HEK293T (cell line): Measurements from ENCODE around the gene VAMP2.

ENCODE experiments used
- CTCF ChIA-PET: fragments of 350-600 bp; formaldehyde crosslinking; extraction: SDS; loops from one replicate; lab custom pipeline; 2021; ENCODE audit warnings: antibody characterized with exemption, inconsistent platforms; lab: Yijun Ruan, JAX
- POLR2A ChIA-PET: fragments of 350-600 bp; formaldehyde crosslinking; extraction: SDS; loops from one replicate; lab custom pipeline; 2020; ENCODE audit warnings: antibody characterized with exemption, inconsistent platforms; lab: Yijun Ruan, JAX
- DNase-seq: peaks from one replicate; pipeline ENCODE4 v3.0.0; 2012; ENCODE audit warnings: mixed read lengths; ENCODE audit errors: extremely low spot score
- ARNT ChIP-seq: fragments of 450-650 bp; IDR thresholded peaks from 2 replicates; pipeline ENCODE4 v1.6.1; 2017; ENCODE audit warnings: mild to moderate bottlenecking
- BHLHE40 ChIP-seq: fragments of 450-650 bp; IDR thresholded peaks from 2 replicates; pipeline ENCODE4 v1.6.1; 2016; ENCODE audit warnings: mild to moderate bottlenecking, moderate library complexity, borderline replicate concordance
- CTBP1 ChIP-seq: fragments of 450-650 bp; IDR thresholded peaks from 2 replicates; pipeline ENCODE4 v1.6.1; 2016; ENCODE audit warnings: borderline replicate concordance
- ELF4 ChIP-seq: fragments of 450-650 bp; IDR thresholded peaks from 2 replicates; pipeline ENCODE4 v1.6.1; 2017; ENCODE audit warnings: antibody characterized with exemption
- FOXA1 ChIP-seq: fragments of 450-650 bp; IDR thresholded peaks from 2 replicates; pipeline ENCODE4 v1.6.1; 2016; ENCODE audit warnings: mild to moderate bottlenecking
- FOXK2 ChIP-seq: fragments of 450-650 bp; IDR thresholded peaks from 2 replicates; pipeline ENCODE4 v1.6.1; 2016; ENCODE audit warnings: mild to moderate bottlenecking
- FOXM1 ChIP-seq: fragments of 450-650 bp; IDR thresholded peaks from 2 replicates; pipeline ENCODE4 v1.6.1; 2017; ENCODE audit warnings: mild to moderate bottlenecking, borderline replicate concordance
- HDGF ChIP-seq: fragments of 450-650 bp; IDR thresholded peaks from 2 replicates; pipeline ENCODE4 v1.6.1; 2017; ENCODE audit warnings: antibody characterized with exemption, borderline replicate concordance
- L3MBTL2 ChIP-seq: fragments of 450-650 bp; conservative IDR thresholded peaks from 2 replicates; pipeline ENCODE4 v1.6.1; 2016; ENCODE audit warnings: mild to moderate bottlenecking
- LEF1 ChIP-seq: fragments of 450-650 bp; IDR thresholded peaks from 2 replicates; pipeline ENCODE4 v1.6.1; 2017; ENCODE audit warnings: mild to moderate bottlenecking, borderline replicate concordance
- NFRKB ChIP-seq: fragments of 450-650 bp; IDR thresholded peaks from 2 replicates; pipeline ENCODE4 v1.6.1; 2016; ENCODE audit warnings: mild to moderate bottlenecking, moderate library complexity
- SP1 ChIP-seq: fragments of 450-650 bp; IDR thresholded peaks from 2 replicates; pipeline ENCODE4 v1.6.1; 2017
- SUZ12 ChIP-seq: fragments of 450-650 bp; IDR thresholded peaks from 2 replicates; pipeline ENCODE4 v1.6.1; 2016; ENCODE audit warnings: mild to moderate bottlenecking
- TARDBP ChIP-seq: fragments of 450-650 bp; IDR thresholded peaks from 2 replicates; pipeline ENCODE4 v1.6.1; 2016
- ZNF384 ChIP-seq: fragments of 450-650 bp; IDR thresholded peaks from 2 replicates; pipeline ENCODE4 v1.6.1; 2016
- TF ChIP-seq, protein P1 (sequence below): fragments of 450-650 bp; IDR thresholded peaks from 2 replicates; pipeline ENCODE4 v1.6.1; 2016

The VAMP2 gene

DNA sequence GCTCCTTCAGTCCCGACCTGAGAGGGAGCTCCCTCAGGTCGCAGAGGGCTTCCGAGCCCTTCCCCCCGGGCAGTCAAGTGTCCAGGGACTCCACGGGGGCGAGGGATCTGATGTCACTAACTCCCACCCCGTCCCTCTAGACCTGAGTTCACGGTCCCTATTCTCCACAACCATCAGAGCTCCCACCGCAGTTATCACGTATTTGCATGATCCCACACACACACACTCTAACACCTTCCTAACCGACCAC, 6.8 kb downstream of the VAMP2 start:
- CTCF ChIA-PET = interaction anchor here (1.1 kb wide), 1 partner anchor 34 kb away, joined by 3 read pairs; no protein-coding TSS in a partner anchor
- no peak for DNase-seq
- no peak for TF ChIP-seq SUZ12
- no peak for TF ChIP-seq ARNT
- TF ChIP-seq ELF4 = no peak
- no peak for TF ChIP-seq HDGF
- no peak for TF ChIP-seq LEF1
- POLR2A ChIA-PET = interaction anchor here (0.6 to 2.8 kb wide), 9 partner anchors 8 to 66 kb away, joined by 3 to 27 read pairs (median 8); partner anchors contain the start of genes AURKB, BORCS6 and HES7

DNA sequence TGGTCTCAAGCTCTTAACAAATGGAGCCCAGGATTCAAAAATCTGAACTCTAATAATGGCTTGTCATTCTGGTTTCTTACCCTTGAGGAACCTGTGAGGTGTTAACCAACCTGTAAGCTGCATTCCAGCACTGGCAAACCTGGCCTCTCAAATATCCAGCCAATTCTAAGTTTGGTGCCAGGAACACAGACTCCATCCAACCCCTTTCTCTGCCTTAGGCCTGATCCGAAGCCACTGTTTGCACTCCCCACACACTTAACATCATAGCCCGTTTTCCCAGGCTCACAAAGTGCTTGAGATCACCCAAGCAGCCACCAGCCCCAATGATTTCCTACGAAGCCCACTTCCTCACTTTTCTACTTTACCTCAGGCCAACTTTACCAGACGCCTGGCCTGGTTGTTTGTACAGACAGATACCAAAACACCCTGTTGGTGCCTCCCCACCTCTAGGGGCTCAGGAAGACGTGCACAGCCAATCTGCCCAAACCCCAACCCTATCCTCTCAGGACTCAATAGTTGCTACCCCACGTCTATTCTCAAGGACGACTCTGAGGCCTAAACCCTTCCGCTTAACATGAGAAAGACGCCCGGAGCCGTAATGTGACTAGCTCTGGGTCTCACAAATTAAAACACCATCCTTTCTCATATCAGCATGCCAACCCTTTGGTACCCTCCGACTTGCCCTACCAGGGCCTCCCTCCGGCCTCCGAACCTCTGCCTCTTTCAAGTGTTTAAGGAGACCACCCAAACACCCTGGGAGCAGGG, 7.3 kb downstream of the VAMP2 start:
- ChIA-PET CTCF (no interaction called here), POLR2A (interaction anchor here (1.6 to 6.1 kb wide), 6 partner anchors 16 to 55 kb away, joined by 3 to 53 read pairs (median 12); partner anchors contain the start of genes AURKB, HES7 and TMEM107)
- DNase-seq = no peak
- TF ChIP-seq CTBP1 (no peak), FOXK2 (no peak), HDGF (no peak), FOXM1 (no peak), NFRKB (no peak)
- TF ChIP-seq, protein P1, sequence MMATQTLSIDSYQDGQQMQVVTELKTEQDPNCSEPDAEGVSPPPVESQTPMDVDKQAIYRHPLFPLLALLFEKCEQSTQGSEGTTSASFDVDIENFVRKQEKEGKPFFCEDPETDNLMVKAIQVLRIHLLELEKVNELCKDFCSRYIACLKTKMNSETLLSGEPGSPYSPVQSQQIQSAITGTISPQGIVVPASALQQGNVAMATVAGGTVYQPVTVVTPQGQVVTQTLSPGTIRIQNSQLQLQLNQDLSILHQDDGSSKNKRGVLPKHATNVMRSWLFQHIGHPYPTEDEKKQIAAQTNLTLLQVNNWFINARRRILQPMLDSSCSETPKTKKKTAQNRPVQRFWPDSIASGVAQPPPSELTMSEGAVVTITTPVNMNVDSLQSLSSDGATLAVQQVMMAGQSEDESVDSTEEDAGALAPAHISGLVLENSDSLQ = no peak

DNA sequence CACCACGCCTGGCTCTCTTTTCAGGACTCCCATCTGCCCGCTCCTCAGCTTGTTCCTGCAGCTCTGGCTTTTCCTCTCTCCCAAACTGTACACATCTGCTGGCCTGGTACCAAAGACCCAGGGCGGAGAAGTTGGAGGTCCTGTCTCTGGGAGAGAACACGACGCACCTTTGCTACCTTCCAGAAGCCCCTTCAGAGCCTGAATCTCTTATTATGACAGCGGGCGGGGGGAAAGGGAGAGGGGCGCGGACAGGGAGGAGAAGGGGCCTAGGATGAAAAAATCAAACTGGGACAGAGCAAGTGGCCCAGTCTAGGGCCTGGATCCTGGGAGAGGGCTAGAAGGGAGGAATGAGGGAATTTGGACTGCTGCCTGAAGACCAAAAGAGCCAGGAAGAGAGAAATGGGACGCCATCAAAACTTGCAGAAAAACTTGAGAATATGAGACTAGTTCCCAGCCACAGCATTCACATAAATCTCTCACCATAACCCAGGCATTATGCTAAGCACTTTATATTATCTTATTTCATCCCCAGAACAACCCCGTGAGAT, 8.1 kb downstream of the VAMP2 start:
- ChIA-PET CTCF (no interaction called here), POLR2A (interaction anchor here (1.2 to 6.1 kb wide), 6 partner anchors 15 to 140 kb away, joined by 3 to 53 read pairs (median 4); partner anchors contain the start of genes CTC1, SLC25A35 and TMEM107)
- TF ChIP-seq, protein P1 = no peak
- TF ChIP-seq TARDBP = no peak
- no peak for TF ChIP-seq SP1
- TF ChIP-seq FOXA1 = no peak
- no peak for TF ChIP-seq ARNT
- no peak for TF ChIP-seq HDGF
- TF ChIP-seq SUZ12 = no peak
- TF ChIP-seq FOXM1 = no peak
- no peak for TF ChIP-seq NFRKB
- TF ChIP-seq LEF1 = no peak
- TF ChIP-seq L3MBTL2 = no peak
- TF ChIP-seq FOXK2 = no peak
- TF ChIP-seq ZNF384 = no peak
- no peak for TF ChIP-seq BHLHE40
- no peak for TF ChIP-seq CTBP1
- TF ChIP-seq ELF4 = no peak
- DNase-seq = no peak

DNA sequence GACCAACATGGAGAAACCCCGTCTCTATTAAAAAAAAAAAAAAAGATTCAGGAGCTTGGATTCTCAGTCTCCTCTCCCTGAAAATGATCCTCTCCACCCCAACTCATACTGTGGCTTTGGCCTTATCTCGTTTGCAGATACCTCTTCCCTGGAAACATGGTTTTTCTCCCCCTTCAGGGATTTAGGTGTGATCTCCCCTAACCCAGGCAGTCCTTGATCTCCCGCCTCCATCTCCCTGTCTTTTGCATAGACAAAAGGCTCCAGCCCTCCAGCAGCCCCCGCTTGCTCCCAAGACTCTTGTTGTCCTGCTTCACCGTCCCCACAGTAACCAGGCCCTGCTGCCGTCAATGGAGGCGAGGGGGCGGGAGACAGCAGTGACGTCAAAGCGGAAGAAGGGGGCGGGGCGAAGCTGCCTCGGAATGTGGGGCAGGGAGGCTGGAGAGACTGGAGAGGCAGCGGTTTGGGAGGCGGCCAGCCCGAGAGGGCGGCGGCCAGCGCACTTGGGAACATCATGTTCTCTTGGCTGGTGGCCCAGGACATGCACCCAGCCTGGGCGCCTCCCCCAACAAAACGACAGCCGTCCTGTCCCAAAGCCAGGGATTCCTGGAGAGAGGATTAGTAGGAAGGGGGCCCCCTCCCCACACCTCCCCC, 8.7 kb downstream of the VAMP2 start:
- TF ChIP-seq L3MBTL2 = peak; percentile 47; the same call in 1 of the 2 replicates
- TF ChIP-seq ZNF384 = no peak
- TF ChIP-seq TARDBP = no peak
- TF ChIP-seq ELF4 = no peak
- CTCF ChIA-PET = interaction anchor here (0.6 kb wide), 1 partner anchor 399 kb away, joined by 4 read pairs; no protein-coding TSS in a partner anchor
- DNase-seq = peak; percentile 73
- POLR2A ChIA-PET = interaction anchor here (1.2 to 6.1 kb wide), 7 partner anchors 15 to 141 kb away, joined by 3 to 53 read pairs (median 5); partner anchors contain the start of genes AURKB, CTC1, SLC25A35 and TMEM107

DNA sequence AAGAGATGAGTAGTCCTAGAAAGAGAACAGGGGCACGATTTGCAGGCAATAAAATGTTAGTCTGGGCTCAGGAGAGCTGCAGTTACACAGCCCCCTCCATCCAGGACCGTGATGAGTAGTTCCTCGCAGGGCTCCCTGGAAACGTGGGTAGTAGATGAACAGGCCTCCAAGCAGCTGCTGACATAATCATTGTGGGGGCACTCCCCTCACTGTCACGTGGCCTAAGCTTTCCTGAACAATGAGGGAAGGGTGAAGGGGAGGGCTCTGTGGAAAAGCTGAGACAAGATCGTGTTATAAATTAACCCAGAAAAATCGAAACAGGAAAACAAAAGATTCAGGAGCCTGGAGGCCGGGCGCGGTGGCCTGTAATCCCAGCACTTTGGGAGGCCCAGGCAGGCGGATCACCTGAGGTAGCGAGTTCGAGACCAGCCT, 9.2 kb downstream of the VAMP2 start:
- TF ChIP-seq NFRKB (no peak), L3MBTL2 (0 out of 2 replicates have a peak, but pooled peaks have one; percentile 10), SP1 (no peak)
- DNase-seq = no peak
- CTCF ChIA-PET = interaction anchor here (0.6 kb wide), 2 partner anchors 37 to 399 kb away, joined by 4 read pairs; partner anchors contain the start of gene BORCS6
- POLR2A ChIA-PET = interaction anchor here (1.2 to 6.1 kb wide), 6 partner anchors 14 to 142 kb away, joined by 4 to 53 read pairs (median 5); partner anchors contain the start of genes AURKB, CTC1 and SLC25A35

DNA sequence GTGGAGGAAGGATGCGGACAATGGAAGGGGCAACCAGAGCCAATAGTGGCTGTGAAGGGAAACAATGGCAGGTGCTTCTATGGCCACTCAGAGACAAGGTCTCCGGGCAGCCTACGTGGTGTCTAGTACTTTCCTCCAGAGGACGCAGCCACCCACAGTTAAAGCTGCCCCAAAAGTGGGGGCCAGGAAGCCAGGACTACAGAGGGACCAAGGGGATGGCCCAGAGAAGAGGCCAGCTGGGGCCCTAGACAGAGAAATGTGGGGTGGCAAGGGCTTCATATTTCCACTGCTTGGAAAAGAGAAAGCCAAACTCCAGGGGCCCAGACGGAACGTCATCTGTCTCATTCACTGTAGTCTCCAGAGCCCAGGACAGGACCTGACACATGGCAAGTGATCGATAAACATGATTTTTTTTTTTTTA, 9.7 kb downstream of the VAMP2 start:
- no peak for TF ChIP-seq LEF1
- no peak for TF ChIP-seq TARDBP
- no peak for TF ChIP-seq CTBP1
- no peak for TF ChIP-seq ELF4
- TF ChIP-seq FOXA1 = no peak
- no peak for TF ChIP-seq ARNT
- no peak for TF ChIP-seq BHLHE40
- no peak for TF ChIP-seq FOXM1
- no peak for TF ChIP-seq FOXK2
- no peak for TF ChIP-seq L3MBTL2
- TF ChIP-seq, protein P1 = no peak
- TF ChIP-seq SUZ12 = no peak
- no peak for TF ChIP-seq NFRKB
- TF ChIP-seq ZNF384 = no peak
- no peak for TF ChIP-seq SP1
- TF ChIP-seq HDGF = no peak
- no peak for DNase-seq
- ChIA-PET POLR2A (interaction anchor here (1.4 to 6.1 kb wide), 5 partner anchors 14 to 95 kb away, joined by 4 to 53 read pairs (median 5); partner anchors contain the start of genes AURKB and CTC1), CTCF (interaction anchor here (0.6 kb wide), 1 partner anchor 37 kb away, joined by 4 read pairs; the partner anchor contains the start of gene BORCS6)
